NT2/D1 (cell line): Measurements from ENCODE around the gene NHS.
"Not testable (repeated sequence)": the region's sequence is repeated elsewhere in the genome, so short reads cannot be mapped to it uniquely, and the experiment has no call there.

Experiments
- DNase-seq: peaks from one replicate; pipeline ENCODE4 v3.0.0-alpha.2; 2011; ENCODE audit warnings: low read depth, low spot score
- H3K27me3 ChIP-seq: 2 replicates; pipeline ENCODE4 v1.6.0; 2011; ENCODE audit warnings: mild to moderate bottlenecking; ENCODE audit not compliant: insufficient read length, insufficient read depth
- H3K36me3 ChIP-seq: 2 replicates; pipeline ENCODE4 v1.6.1; 2011; ENCODE audit warnings: mild to moderate bottlenecking, low read length, mixed read lengths; ENCODE audit not compliant: insufficient read depth, insufficient read length
- H3K4me1 ChIP-seq: 2 replicates; pipeline ENCODE4 v1.5.1; 2011; ENCODE audit not compliant: insufficient read depth, insufficient read length
- H3K4me3 ChIP-seq: 2 replicates; pipeline ENCODE4 v1.5.1; 2011; ENCODE audit warnings: low read depth; ENCODE audit not compliant: insufficient read length
- H3K9ac ChIP-seq: 2 replicates; pipeline ENCODE4 v1.6.0; 2011; ENCODE audit warnings: low read depth; ENCODE audit not compliant: insufficient read length
- H3K9me3 ChIP-seq: 2 replicates; pipeline ENCODE4 v1.5.1; 2011; ENCODE audit warnings: mild to moderate bottlenecking, low read length; ENCODE audit not compliant: insufficient read depth
- SUZ12 ChIP-seq: IDR thresholded peaks from 2 replicates; pipeline ENCODE4 v1.6.1; 2011; ENCODE audit not compliant: insufficient read length, insufficient read depth; ENCODE audit errors: extremely low read depth
- YY1 ChIP-seq: IDR thresholded peaks from 2 replicates; pipeline ENCODE4 v1.6.1; 2011; ENCODE audit not compliant: insufficient read length, insufficient read depth
- ZNF274 ChIP-seq: IDR thresholded peaks from 2 replicates; pipeline ENCODE4 v1.6.1; 2011; ENCODE audit warnings: mild to moderate bottlenecking, low read depth, low read length

Gene NHS

GRCh38 chrX:17567187-17567586, 192.2 kb downstream of the NHS start:
- DNase-seq: no peak

GRCh38 chrX:17567821-17568220, 192.8 kb downstream of the NHS start:
- no peak overlapping the region for H3K4me3 ChIP-seq
- no peaks in the 10 kb centered on the region for H3K9me3 ChIP-seq
- H3K27me3 ChIP-seq: no peaks in the 10 kb centered on the region
- no peak overlapping the region for H3K9ac ChIP-seq
- TF ChIP-seq YY1 (no peak), ZNF274 (no peak), SUZ12 (no peak)
- no peak for DNase-seq
- H3K4me1 ChIP-seq: no peaks in the 10 kb centered on the region
- no peaks in the 10 kb centered on the region for H3K36me3 ChIP-seq

More at GRCh38 chrX:17567187-17567586, 192.2 kb downstream of the NHS start:
- Histone ChIP-seq H3K4me1 (no peaks in the 10 kb centered on the region), H3K9ac (no peak overlapping the region), H3K36me3 (no peaks in the 10 kb centered on the region), H3K9me3 (no peaks in the 10 kb centered on the region), H3K4me3 (no peak overlapping the region), H3K27me3 (no peaks in the 10 kb centered on the region)
- no peak for TF ChIP-seq YY1
- no peak for TF ChIP-seq ZNF274
- TF ChIP-seq SUZ12: no peak

- not testable (repeated sequence) for H3K36me3 ChIP-seq, H3K4me1 ChIP-seq, H3K27me3 ChIP-seq, DNase-seq, H3K9me3 ChIP-seq, H3K9ac ChIP-seq, H3K4me3 ChIP-seq
Observed at GRCh38 chrX:17568804-17569203, 193.8 kb downstream of the NHS start.

- no peaks in the 10 kb centered on the region for H3K27me3 ChIP-seq
- H3K4me3 ChIP-seq: no peak overlapping the region
- TF ChIP-seq SUZ12 (no peak), YY1 (no peak), ZNF274 (no peak)
- no peaks in the 10 kb centered on the region for H3K4me1 ChIP-seq
- no peaks in the 10 kb centered on the region for H3K9me3 ChIP-seq
- no peak for DNase-seq
- no peak overlapping the region for H3K9ac ChIP-seq
- no peaks in the 10 kb centered on the region for H3K36me3 ChIP-seq
Observed at GRCh38 chrX:17579026-17579425, 204.0 kb downstream of the NHS start.

- no peaks in the 10 kb centered on the region for H3K27me3 ChIP-seq
- H3K4me1 ChIP-seq: no peaks in the 10 kb centered on the region
- H3K4me3 ChIP-seq: no peak overlapping the region
- no peaks in the 10 kb centered on the region for H3K9me3 ChIP-seq
- H3K36me3 ChIP-seq: no peaks in the 10 kb centered on the region
- no peak overlapping the region for H3K9ac ChIP-seq
- DNase-seq: no peak
- no peak for TF ChIP-seq ZNF274
- no peak for TF ChIP-seq SUZ12
- TF ChIP-seq YY1: no peak
Observed at GRCh38 chrX:17580539-17581152, 205.6 kb downstream of the NHS start.

- no peaks in the 10 kb centered on the region for H3K27me3 ChIP-seq
- no peak for DNase-seq
- no peaks in the 10 kb centered on the region for H3K9me3 ChIP-seq
- H3K4me1 ChIP-seq: no peaks in the 10 kb centered on the region
- no peaks in the 10 kb centered on the region for H3K36me3 ChIP-seq
- no peak overlapping the region for H3K4me3 ChIP-seq
- TF ChIP-seq ZNF274 (no peak), YY1 (no peak), SUZ12 (no peak)
- H3K9ac ChIP-seq: no peak overlapping the region
Observed at GRCh38 chrX:17581641-17582040, 206.6 kb downstream of the NHS start.

- Histone ChIP-seq H3K9me3 (no peaks in the 10 kb centered on the region), H3K4me3 (no peak overlapping the region), H3K4me1 (no peaks in the 10 kb centered on the region), H3K9ac (no peak overlapping the region), H3K36me3 (no peaks in the 10 kb centered on the region), H3K27me3 (no peaks in the 10 kb centered on the region)
- TF ChIP-seq ZNF274 (no peak), SUZ12 (no peak), YY1 (no peak)
- no peak for DNase-seq
Observed at GRCh38 chrX:17584248-17584681, 209.3 kb downstream of the NHS start.

GRCh38 chrX:17585006-17585405, 210.0 kb downstream of the NHS start:
- no peaks in the 10 kb centered on the region for H3K4me1 ChIP-seq
- no peak overlapping the region for H3K4me3 ChIP-seq
- H3K36me3 ChIP-seq: no peaks in the 10 kb centered on the region
- H3K9me3 ChIP-seq: no peaks in the 10 kb centered on the region
- no peak overlapping the region for H3K9ac ChIP-seq
- TF ChIP-seq YY1: no peak
- no peak for DNase-seq
- H3K27me3 ChIP-seq: no peaks in the 10 kb centered on the region
